Dedifferentiated amniotic fluid mesenchymal stem cell (primary cell): ENCODE data around the gene MMD2.
"Not testable (repeated sequence)": the region's sequence is repeated elsewhere in the genome, so short reads cannot be mapped to it uniquely, and the experiment has no call there.

ENCODE experiments used
- DNase-seq: peaks from one replicate; pipeline ENCODE4 v3.0.0-alpha.2; 2016; ENCODE audit errors: extremely low spot score

MMD2 gene

GRCh38 chr7:4958477-4959301, at the start of gene MMD2:
Gene MMD2 (minus strand): TSS chr7:4959187. CDS start chr7:4959017, 170 bp downstream.
- DNase-seq = no peak

GRCh38 chr7:5005066-5005465, 46.1 kb upstream of the MMD2 start:
- DNase-seq = no peak

GRCh38 chr7:5001911-5002310, 42.9 kb upstream of the MMD2 start:
- DNase-seq = no peak

- no peak for DNase-seq
Measured at GRCh38 chr7:5001003-5001402, 42.0 kb upstream of the MMD2 start.

- no peak for DNase-seq
Measured at GRCh38 chr7:4999369-4999950, 40.5 kb upstream of the MMD2 start.

GRCh38 chr7:4998910-4999309, 39.9 kb upstream of the MMD2 start:
- DNase-seq = no peak

- no peak for DNase-seq
Measured at GRCh38 chr7:4998244-4998643, 39.3 kb upstream of the MMD2 start.

- DNase-seq = no peak
Measured at GRCh38 chr7:4996696-4997222, 37.8 kb upstream of the MMD2 start.

GRCh38 chr7:4995429-4995969, 36.5 kb upstream of the MMD2 start:
- no peak for DNase-seq

- DNase-seq = no peak
Measured at GRCh38 chr7:4993471-4993870, 34.5 kb upstream of the MMD2 start.

GRCh38 chr7:4982741-4983140, 23.8 kb upstream of the MMD2 start:
- not testable (repeated sequence) for DNase-seq

GRCh38 chr7:4981295-4981890, 22.4 kb upstream of the MMD2 start:
- not testable (repeated sequence) for DNase-seq

GRCh38 chr7:4975626-4976025, 16.6 kb upstream of the MMD2 start:
- not testable (repeated sequence) for DNase-seq

- peak; percentile 84 for DNase-seq
Measured at GRCh38 chr7:4973728-4974198, 14.8 kb upstream of the MMD2 start.

GRCh38 chr7:4972446-4972845, 13.5 kb upstream of the MMD2 start:
- not testable (repeated sequence) for DNase-seq

- DNase-seq = no peak
Measured at GRCh38 chr7:4965295-4966022, 6.5 kb upstream of the MMD2 start.

- no peak for DNase-seq
Measured at GRCh38 chr7:4964506-4964905, 5.5 kb upstream of the MMD2 start.

- no peak for DNase-seq
Measured at GRCh38 chr7:4962872-4963775, 4.1 kb upstream of the MMD2 start.

GRCh38 chr7:4960363-4960762, 1.4 kb upstream of the MMD2 start:
- no peak for DNase-seq

- DNase-seq = no peak
Measured at GRCh38 chr7:4959893-4960292, 906 bp upstream of the MMD2 start.

GRCh38 chr7:4959306-4959705, 319 bp upstream of the MMD2 start:
- DNase-seq = no peak
